MM.1S (cell line): ENCODE results near the gene NLRC3.

Source experiments
- CTCF ChIP-seq: fragments of 300-600 bp; sonication (generic); IDR thresholded peaks from 2 replicates; pipeline ENCODE4 v1.5.1; 2016; ENCODE audit warnings: antibody characterized with exemption, low read length, mixed read lengths
- EZH2 ChIP-seq: fragments of 300-600 bp; sonication (generic); optimal IDR thresholded peaks from 2 replicates; pipeline ENCODE3; 2017; ENCODE audit warnings: low read depth, mild to moderate bottlenecking, antibody characterized with exemption, low read length, mixed read lengths
- EZH2phosphoT487 ChIP-seq: fragments of 300-600 bp; sonication (generic); IDR thresholded peaks from 2 replicates; pipeline ENCODE4 v1.6.1; 2018; ENCODE audit warnings: antibody characterized with exemption, low read length

DNA sequence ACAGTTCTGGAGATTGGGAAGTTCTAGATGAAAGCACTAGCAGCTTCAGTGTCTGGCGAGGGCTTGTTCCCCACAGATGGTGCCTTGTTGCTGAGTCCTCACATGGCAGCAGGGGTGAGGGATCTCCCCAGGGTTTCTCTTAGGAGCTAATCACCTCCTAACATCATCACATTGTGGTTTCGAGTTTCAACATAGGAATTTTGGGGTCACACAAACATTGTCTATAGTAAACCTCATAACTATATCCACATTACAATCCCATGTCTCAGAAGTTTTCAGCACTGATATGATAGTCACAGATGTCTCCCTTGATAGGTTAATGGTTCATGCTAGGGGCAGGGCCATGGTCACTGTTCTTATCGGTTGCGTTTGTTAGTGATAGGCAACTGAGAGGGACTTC, 62.6 kb downstream of the NLRC3 start:
- TF ChIP-seq EZH2, result no peak
- TF ChIP-seq CTCF, result no peak
- no peak for TF ChIP-seq EZH2phosphoT487
